ENCODE results near the gene DCAF12.
"Not testable (repeated sequence)": the region's sequence is repeated elsewhere in the genome, so short reads cannot be mapped to it uniquely, and the experiment has no call there.

The DCAF12 gene

DNA sequence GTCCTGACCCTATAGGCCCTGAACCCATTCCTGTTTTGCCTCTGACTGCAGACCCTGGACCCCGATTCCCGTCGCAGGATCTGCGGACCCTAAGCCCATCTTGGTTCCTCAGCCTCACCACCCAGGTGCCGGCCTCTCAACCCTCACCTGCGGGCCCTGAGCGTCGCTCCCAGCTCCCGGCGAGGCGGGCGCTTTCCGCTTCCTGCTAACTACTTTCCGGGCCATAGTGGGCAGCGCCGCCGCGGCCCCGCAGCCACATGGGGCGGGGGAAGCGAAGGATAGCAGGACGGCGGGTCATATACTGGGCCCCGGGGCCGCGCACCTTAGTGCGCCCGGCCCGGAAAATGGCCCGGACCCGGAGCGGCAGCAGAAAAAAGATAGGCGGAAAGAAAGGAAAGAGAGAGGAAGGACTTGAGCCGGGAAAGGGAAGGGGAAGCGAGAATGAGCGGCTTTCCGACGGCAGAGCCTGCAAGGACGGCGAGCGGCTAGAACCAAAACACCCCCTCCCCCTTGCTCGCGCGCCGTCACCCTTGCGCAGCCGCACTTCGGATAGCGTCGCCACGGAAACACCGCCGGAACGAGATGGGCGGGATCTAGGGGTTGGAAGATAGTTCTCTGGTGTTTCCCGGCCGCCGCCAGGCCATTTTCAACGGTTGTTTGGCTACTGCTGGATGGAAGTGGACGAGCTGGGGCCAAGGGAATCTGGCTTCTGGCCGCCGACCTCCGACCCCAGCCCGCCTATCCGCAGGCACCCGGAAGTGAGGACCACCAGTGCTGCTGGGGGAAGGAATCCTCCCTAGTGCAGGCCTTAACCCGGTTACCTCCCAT is at the start of gene DCAF12:
Gene DCAF12 (minus strand): TSS at position 492 of the 828 bp plus-strand sequence. CDS start 267 bp downstream, at position 225.
- DNase-seq: peak in 1 of 2 experiments; percentile 72

DNA sequence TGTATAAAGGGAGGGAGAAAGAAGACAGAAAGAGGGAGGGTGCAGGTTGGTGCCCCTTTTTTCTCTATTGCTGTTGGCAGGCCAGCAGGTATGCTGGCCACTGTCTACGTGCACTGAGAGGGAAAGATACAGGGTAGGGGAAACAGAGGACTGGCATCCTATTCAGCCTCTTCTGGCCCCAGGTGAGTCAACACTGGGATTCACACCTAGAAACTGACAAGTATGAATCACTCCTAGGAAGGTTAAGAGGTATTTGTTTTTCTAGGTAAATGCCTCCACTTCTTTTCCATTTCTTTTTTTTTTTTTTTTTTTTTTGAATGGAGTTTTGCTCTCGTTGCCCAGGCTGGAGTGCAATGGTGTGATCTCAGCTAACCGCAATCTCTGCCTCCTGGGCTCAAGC is 49.6 kb upstream of the DCAF12 start:
- DNase-seq: no peak

DNA sequence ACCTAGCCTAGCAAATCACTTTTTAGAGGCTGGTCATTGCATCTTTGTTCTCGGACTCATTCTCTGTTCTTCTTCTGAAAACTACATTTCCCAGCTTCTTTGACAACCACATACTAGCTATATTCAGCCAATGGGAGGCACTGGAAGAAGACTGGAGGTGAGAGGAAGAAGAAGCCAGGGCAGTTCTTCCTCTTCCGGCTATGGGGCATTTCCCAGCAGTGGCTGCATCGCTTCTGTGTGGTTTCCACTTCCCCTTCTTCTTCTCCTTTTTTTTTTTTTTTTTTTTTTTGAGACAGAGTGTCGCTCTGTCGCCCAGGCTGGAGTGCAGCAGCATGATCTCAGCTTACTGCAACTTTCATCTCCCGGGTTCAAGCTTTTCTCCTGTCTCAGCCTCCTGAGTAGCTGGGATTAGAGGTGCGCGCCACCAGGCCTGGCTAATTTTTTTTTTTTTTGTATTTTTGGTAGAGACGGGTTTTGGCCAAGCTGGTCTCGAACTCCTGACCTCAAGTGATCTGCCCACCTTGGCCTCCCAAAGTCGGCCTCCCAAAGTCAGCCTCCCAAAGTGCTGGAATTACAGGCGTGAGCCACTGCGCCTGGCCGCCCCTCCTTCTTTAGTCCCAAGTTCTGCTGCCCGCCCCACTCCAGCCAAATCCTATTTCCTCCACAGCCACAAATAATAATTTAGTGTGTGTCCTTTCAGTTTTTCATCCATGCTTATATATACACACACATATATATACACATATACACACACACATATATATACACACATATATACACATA is 45.4 kb upstream of the DCAF12 start:
- no peak for DNase-seq

DNA sequence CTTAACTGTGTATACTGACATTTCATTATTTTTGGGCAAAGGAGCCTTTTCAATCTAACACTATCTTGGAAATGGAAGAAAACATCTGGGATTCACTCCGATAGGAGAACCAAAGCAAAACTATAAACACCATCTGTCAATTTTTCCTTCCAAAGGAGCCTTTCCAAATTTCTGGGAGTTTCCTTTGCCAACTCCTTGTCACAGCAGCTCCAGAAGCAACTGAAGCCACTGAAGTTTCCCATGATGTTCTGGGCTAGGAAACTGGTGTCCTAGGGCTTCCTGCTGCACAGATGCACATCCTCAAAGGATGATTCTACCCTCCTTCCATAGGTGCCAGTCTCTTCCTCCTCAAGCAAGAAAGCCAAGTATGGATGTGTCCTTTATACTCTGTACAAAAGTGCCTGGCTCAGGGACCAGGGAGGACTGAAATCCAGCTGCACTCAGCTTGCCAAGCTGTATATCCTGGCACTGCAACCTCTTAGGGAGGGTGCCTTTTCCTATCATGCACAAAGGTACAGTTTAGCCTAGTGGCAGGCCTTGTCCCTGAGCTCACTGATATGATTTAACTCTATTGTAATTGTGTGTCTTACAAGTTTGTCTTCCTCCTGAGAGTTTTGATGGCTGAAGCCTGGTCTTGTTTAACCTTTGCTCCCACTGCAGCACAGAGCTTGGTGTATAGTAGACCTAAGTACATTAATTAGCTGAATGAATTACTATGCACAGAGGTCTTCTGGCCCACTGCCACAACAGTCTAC is 43.9 kb upstream of the DCAF12 start:
- no peak for DNase-seq

DNA sequence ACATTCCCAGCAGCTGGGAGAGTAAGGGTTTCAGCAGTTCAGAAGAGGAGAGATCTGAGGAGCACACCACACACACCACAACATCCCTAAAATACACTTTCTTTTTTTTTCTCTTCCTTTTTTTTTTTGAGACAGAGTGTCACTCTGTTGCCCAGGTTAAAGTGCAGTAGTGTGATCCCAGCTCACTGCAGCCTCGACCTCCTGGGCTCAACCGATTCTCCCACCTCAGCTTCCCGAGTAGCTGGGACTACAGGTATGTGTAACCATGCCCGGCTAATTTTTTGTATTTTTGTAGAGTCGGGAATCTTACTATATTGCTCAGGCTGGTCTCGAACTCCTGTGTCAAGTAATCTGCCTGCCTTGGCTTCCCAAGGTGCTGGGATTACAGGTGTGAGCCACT is 42.6 kb upstream of the DCAF12 start:
- no peak for DNase-seq

DNA sequence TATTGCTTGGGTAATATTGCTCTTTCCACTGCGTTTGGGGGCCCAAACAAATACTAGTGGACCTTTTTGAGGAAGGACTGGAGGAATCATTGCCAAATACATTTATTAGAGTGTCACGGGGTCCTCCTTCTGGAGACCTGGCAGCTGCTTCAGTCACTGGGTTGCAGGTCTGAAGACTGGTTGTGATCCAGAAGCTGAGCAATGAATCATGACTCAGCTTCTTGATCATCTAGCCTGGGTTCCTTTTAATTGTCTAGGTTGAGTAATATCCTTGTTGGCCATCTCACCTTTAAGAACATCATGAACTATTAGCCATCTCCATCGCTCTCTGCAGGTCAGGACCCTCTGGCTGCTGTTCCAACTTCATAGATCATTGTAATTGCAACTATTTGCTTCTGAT is 36.9 kb upstream of the DCAF12 start:
- DNase-seq: no peak

DNA sequence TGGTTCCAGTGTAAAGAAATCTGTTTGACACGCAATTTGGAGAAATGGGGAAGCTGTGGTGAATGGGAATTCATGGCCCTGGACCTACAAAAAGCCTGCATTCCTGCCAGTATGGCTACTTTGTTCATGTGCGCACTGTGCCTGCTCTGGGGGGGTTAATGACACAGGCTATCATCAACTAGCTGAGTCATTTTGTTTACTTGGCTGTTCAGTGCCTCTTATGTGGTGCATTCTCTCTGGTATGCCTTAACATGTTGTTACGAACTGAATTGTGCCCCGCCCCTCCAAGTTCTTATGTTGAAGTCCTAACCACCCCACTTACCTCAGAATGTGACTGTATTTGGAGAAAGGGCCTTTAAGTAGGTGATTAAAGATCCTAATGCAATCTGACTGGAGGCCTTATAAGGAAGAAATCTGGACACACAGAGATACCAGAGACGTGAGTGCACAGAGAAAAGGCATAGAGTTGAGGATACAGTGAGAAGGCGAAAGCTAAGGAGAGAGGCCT is 31.9 kb upstream of the DCAF12 start:
- no peak for DNase-seq

DNA sequence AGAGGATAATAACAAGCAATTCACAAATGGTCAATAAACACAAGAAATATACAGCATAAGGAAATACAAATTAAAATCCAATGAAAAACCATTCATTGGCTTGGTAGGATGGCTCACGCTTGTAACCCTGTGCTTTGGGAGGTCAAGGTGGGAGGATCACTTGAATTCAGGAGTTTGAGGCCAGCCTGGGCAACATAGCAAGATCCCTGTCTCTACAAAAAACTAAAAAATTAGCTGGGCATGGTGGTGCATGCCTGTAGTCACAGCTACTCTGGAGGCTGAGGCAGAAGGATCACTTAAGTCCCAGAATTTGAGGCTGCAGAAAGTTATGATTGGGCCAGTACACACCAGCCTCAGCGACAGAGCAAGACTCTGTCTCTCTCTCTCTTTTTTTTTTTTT is 31.4 kb upstream of the DCAF12 start:
- no peak for DNase-seq

DNA sequence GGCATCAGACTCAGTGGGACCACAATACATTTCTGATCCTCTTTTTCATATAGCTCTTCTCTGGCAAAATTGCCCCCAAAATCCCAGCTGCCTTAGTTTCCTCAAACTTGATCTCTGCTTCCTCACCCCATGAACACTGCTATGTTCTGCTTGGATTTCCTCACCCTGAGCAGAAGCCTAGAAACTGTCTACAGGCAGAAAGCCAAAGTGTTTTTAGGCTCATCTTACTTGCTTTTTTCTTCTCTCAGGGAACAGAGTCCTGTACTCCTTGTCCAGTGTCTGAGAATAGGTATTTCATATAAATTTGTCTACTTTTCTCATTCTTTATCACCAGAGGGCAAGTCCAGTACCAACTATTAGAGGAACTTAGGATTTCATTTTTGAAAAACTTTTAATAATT is 30.8 kb upstream of the DCAF12 start:
- DNase-seq: no peak

DNA sequence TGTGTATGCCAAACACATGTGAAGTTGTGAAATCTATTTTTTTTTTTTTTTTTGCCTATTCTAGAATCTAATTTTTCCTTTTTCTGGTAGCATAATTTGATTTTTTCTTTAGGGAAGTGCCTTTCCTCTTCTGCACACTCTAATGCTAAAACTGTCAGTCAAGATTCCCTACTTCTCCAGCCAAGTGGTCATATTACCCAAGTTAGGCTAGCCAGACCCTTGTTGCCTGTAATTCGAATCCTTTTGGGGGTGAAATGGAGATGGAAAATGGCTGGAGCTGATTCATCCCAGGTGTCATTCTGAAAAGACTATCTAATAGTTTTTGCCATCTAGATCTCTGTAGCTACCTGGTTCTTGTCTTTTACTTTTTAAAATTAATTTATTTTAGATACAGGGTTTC is 27.6 kb upstream of the DCAF12 start:
- no peak for DNase-seq

DNA sequence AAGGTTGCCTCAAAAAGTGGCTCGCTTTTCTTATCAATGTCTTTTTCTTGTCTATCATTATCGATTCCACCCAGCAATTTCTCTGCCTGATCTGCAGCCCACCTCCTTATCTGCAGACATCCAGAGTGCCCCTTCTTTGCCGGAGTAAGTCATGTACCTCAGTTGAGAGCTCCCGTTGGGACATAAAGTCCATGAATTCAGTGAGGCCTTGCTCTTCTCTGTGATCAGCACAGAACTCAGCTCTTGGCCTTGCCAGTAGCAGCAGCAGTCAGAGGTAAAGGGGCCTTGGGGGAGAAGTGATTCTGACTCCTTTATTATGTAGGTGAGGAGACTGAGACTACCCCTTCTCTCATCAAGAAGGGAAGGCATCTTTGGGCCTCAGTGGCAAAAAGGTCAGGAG is 24.9 kb upstream of the DCAF12 start:
- DNase-seq: no peak

DNA sequence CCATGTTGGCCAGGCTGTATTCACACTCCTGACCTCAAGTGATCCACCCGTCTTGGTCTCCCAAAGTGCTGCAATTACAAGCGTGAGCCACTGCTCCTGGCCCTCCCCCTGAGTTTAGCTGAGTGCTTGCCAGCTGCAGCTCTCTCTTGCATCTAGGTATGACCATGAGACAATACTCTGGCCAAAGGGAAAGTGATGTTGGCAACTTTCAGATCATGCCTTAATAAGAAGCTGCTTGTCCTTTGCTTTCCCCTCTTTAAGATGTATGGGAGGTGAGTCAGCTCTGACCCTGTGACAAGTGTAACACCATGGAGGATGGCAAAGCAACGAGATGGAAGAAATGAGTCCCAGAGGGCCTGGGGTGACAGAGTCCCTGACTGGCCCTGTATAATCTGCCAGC is 18.7 kb upstream of the DCAF12 start:
- no peak for DNase-seq

DNA sequence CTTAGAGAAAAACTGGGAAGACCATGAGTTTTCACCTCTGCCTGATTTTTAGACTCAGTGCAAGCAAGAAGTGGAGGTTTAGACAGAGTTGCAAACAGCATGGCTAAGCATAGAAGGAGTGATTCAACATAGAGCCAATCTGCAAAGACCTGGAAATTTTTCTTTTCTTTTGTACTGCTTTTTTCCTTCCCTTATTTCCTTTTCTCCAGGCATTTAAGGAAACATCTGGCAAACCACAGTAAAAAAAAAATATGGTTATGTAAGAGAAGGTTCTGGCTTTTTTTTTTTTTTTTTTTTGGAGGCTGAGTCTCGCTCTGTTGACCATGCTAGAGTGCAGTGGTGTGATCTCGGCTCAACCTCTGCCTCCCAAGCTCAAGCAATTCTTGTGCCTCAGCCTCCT is 16.6 kb upstream of the DCAF12 start:
- no peak for DNase-seq

DNA sequence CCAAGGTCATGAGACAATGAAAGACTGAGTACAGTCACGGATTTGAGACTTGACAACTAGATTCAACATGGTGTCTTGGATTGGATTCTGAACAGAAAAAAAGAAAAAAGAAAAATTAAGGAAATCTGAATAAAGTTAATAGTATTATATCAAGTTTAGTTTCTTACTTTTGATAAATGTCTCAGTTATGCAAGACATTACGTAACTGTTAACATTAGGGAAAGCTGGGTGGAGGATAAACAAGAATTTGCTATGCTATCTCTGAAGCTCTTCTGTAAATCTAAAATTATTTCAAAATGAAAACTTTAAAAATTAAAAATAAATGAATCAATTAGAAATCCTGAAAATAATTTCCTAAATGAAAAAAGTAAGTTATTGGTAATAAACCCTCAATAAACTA is 14.4 kb upstream of the DCAF12 start:
- DNase-seq: no peak

DNA sequence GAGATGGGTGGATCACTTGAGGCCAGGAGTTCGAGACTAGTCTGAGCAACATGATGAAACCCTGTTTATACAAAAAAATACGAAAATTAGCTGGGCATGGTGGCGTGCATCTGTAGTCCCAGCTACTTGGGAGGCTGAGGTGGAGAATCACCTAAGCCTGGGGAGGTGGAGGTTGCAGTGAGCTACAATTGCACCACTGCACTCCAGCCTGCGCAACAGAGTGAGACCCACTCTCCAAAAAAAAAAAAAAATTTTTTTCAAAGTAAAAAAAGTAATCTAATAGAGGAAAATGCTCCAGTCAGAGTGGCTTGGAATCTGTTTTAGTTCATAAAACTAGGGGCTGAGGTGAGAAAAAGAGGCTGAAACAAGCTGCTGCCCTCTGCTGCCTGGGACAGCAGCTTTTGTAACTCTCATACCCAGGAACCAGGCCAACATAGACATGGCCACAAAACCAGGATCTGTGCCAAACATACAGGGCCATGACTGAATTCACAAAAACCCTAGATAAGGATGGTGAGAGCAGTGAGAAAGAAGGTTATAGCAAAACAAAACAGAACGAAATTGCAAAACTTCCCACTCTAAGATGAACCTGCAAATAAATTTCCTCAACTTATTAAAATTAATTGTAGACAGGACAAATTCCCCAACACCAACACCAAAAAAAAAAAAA is 13.1 kb upstream of the DCAF12 start:
- no peak for DNase-seq

DNA sequence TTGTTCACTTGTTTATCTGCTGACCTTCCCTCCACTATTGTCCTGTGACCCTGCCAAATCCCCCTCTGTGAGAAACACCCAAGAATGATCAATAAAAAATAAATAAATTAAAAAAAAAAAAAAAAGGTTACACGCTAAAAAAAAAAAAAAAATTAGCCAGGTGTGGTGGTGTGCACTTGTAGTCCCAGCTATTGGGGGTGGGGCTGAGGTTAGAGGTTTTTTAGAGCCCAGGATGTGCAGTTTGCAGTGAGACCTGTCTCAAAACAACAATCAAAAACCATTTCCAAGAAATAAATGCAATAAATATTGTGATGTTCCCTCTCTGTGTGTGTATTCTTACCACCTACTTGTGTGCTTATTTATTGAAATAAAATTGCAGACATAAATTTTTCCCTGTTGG is 12.1 kb upstream of the DCAF12 start:
- not testable (repeated sequence) for DNase-seq

DNA sequence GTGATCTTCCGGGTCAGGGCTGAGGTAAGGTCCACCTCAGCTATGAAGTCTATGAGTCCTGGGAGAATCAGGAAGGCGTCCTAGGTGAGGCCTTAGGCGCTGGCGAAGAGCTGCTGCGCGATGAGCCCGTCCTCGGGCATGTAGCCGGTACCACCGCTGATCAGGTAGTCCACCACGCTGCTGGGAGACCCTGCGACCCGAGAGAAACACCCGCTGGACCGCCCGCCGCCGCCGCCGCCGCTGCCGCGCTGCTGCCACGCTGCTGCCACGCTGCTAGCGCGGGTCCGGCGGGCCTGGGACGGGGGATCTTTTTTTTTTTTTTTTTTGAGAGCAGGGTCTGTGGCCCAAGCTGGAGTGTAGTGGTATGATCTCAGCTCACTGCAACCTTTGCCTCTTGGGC is 8.0 kb upstream of the DCAF12 start:
- DNase-seq: no peak

DNA sequence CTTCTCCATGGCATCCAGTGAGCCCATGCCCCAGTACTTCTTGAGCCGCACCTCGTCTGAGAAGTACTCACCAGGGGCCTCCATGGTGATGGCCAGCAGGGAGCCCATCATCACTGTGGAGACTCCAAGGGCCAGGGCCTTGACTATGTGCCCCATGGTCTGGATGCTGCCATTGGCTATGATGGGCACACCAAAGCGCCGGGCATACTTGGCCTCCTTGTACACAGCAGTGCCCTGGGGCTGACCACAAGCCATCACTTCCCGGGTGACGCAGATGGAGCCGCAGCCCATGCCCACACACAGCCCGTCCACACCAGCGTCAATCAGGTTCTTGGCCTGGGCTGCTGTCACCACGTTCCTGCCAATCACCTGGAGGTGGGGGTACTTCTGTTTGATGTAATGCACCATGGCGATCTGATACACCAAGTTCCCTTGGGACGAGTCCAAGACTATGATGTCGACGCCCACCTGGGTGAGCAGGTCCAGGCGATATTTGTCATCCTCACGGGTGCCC is 7.0 kb upstream of the DCAF12 start:
- no peak for DNase-seq

DNA sequence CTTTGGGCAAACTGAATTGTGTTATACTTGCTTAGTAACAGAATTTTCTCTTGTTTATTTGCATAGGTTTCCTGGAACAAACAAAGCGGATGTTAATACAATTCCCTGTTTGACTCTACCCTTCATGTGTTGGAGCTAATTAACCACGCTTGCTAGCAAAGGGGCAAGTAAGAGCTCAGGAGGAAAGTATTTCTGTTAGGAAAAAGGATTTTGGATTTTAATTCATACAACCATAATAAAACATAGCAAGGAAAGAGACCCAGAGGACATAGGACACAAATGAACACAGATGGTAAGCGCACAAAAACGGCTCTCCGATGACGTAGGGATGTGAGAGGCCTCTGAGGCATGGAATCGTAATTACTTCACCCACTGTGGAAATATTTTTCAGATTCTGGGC is 5.1 kb upstream of the DCAF12 start:
- DNase-seq: no peak

DNA sequence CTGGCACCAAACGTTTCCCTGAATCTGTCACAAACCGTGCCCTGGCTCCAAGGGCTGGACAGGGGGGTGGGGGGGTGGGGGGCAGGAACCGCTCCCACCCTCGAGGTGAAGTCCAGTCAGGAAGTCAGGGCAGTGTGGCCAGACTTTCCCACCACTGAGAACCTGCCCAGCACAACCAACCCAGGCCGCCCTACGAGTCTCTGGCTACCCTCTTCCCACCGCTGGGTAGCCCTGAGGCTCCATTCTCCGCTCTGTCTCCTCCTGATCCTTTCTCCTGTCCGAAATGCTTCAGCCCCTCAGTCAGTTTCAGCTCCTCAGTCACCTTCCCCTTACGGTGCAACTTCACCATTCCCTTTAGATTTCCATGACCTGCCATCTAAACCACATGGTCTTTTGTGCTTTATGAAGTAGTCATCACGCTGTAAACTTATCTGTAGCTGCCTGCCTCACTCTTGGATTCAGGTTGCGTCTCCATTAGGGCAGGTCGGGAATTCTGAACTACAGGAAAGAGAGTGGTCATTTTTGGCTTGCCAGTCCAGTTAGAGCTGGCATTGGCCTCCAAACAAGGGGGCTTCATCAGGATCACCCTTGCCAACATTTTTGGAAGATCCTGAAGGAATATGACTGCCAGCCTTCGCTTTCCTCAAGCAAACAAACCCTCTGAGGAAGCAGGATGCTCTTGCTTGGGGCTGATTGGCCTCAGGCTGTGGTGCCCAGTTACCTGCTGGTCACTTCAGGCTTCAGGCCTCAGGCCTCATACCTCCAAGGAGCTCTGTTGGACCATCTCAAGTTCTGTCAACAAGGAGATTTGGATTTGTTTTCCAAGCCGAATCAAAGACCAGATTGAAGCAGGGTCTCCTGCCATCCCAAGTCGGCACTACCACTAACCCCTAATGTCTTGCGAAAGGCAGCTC is 794 bp upstream of the DCAF12 start:
- DNase-seq: no peak

DNA sequence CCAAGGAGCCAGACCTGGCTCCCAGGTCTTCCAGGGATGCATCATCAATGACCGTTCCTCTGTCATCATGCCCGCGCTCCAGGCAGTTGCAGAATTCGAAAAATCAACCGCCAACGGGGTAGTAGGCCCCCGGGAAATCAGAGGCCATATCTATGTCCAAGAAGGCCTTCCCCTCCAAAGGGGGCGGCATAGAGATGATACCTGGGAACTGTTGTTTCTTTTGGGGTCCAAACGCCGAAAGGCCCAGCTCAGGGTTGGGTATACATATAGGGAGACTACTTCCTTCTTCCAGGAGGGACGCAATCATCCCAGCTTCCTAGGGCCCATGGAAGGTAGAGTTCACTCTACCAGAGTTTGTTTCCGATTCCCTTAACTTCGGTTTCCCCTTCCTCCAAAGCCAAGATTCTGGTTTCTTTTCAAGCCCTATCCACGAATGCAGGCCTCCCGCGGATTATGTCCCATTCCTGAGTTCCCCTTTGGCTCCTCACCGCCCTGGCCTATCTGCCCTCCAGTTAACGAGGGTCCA is 754 bp downstream of the DCAF12 start:
- DNase-seq: no peak
